Amniotic stem cell (primary cell): Measurements from ENCODE around the gene EFNA4.
"Not testable (repeated sequence)": the region's sequence is repeated elsewhere in the genome, so short reads cannot be mapped to it uniquely, and the experiment has no call there.

Experiments used
- DNase-seq: peaks from one replicate; lab custom pipeline; 2025; lab: John Stamatoyannopoulos, UW

EFNA4 gene

DNA sequence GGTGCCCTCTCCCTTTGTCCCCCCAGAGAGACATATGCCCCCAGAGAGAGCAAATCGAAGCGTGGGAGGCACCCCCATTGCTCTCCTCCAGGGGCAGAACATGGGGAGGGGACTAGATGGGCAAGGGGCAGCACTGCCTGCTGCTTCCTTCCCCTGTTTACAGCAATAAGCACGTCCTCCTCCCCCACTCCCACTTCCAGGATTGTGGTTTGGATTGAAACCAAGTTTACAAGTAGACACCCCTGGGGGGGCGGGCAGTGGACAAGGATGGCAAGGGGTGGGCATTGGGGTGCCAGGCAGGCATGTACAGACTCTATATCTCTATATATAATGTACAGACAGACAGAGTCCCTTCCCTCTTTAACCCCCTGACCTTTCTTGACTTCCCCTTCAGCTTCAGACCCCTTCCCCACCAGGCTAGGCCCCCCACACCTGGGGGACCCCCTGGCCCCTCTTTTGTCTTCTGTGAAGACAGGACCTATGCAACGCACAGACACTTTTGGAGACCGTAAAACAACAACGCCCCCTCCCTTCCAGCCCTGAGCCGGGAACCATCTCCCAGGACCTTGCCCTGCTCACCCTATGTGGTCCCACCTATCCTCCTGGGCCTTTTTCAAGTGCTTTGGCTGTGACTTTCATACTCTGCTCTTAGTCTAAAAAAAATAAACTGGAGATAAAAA, 23.5 kb downstream of the EFNA4 start:
- DNase-seq, result no peak

- peak; percentile 38 for DNase-seq
Measured at GRCh38 chr1:155091071-155092051, 27.8 kb downstream of the EFNA4 start.

GRCh38 chr1:155092131-155092530, 28.6 kb downstream of the EFNA4 start:
- no peak for DNase-seq

GRCh38 chr1:155092641-155093040, 29.1 kb downstream of the EFNA4 start:
- no peak for DNase-seq

GRCh38 chr1:155093911-155094621, 30.5 kb downstream of the EFNA4 start:
- DNase-seq, result peak; percentile 40

DNA sequence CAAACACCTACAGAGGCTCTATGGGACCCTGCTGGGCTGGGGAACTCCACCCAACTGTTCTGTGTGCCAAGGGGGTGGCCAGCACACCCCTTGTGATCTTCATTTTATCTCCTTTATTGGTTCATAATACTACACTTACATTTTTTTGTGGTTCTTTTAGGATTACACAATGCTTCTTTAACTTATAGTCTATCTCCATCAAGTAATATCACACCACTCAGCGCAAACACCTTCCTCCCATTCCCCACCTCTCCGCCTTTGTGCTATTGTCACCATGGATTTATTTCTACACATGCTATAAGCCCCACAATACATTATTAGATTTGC, 31.0 kb downstream of the EFNA4 start:
- no peak for DNase-seq

- no peak for DNase-seq
Measured at GRCh38 chr1:155099331-155099730, 35.8 kb downstream of the EFNA4 start.

DNA sequence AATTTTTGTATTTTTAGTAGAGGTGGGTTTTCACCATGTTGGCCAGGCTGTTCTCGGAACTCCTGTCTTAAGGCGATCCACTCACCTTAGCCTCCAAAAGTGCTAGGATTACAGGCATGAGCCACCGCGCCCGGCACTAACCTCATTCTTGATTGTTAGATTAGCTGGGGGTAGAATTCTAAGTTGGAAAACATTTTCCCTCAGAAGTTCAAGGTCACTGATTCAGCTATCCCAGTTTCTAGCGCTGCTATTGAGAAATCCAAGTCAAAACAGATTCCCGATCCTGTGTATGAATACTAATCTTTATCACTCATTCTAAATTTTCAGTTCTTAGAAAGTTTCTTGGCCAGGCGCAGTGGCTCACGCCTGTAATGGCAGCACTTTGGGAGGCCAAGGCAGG, 39.8 kb downstream of the EFNA4 start:
- DNase-seq, result no peak

DNA sequence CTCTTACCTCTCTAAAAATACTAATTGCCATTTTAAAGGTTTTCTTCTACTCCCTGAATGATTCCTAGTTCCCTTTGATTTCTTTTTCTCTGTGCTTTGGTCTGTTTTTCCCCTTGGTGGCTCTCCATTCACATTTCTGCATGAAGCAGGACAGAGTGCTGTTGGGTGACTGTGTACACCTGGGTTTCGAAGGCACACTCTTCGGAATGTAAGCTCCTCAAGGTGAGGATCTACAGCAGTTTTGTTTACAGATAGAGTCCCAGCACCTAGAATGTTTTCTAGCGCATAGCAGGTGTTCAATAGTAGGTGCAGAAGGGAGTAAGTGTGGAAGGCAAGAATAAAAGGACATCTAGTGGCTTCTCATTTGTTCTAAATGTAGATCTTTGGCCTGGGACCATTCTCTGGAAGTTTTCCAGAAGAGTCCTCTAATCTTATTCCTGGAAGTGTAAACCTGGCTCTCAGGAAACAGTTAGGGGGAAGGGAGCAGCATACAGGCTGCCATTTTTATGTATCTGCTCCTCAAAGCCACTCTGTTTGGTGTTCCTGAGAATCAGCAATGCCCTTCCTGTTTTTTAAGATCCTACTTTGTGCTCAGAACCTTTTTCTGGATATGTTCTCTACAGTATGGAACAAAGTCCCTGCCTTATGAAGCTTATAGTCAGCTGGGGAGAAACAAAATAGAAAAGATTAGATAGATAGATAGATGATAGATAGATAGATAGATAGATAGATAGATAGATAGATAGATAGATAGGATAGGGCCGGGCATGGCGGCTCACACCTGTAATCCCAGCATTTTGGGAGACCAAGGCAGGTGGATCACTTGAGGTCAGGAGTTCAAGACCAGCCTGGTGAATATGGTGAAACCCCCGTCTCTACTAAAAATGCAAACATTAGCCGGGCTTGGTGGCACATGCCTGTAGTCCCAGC, 41.3 kb downstream of the EFNA4 start:
- DNase-seq, result no peak

GRCh38 chr1:155105604-155106011, 42.1 kb downstream of the EFNA4 start:
- no peak for DNase-seq

DNA sequence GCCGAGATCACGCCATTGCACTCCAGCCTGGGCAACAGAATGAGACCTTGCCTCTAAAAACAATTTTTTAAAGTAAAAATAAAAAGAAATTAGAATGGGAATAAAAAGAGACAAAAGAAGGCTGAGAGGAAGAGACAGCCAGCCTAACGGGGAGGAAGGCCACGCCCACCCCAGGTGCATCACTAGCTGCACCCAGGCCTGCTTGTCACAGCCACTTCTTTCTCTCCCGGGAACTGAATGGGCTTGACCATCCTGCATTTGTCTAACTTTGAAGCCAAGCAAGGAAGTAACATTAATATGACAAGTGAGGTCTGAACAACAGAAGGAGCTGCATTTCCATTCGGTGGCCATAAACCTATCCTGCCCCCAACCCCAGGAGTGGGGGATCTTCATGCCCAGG, 43.3 kb downstream of the EFNA4 start:
- DNase-seq, result no peak

- no peak for DNase-seq
Measured at GRCh38 chr1:155107309-155108264, 44.0 kb downstream of the EFNA4 start.

DNA sequence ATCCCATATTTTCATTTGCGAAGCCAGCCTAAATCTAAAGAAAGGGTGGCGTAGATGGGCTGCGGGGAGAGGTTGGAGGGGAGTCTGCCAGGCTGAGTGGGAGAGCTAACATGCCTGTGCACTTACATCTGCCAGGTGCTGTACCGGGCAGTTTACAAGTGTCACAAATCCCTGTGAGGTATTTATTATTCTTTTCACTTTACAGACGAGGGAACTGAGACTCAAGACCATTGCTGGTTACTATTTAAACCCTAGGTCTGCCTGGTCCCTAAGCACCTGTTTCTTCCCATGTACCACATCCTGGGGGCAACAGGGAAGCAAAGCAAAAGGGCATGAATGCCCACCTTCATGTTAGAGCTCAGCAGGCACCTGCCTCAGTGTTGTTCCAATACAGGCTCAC, 44.8 kb downstream of the EFNA4 start:
- no peak for DNase-seq

- no peak for DNase-seq
Measured at GRCh38 chr1:155110381-155110780, 46.8 kb downstream of the EFNA4 start.

- no peak for DNase-seq
Measured at GRCh38 chr1:155110826-155111225, 47.3 kb downstream of the EFNA4 start.

DNA sequence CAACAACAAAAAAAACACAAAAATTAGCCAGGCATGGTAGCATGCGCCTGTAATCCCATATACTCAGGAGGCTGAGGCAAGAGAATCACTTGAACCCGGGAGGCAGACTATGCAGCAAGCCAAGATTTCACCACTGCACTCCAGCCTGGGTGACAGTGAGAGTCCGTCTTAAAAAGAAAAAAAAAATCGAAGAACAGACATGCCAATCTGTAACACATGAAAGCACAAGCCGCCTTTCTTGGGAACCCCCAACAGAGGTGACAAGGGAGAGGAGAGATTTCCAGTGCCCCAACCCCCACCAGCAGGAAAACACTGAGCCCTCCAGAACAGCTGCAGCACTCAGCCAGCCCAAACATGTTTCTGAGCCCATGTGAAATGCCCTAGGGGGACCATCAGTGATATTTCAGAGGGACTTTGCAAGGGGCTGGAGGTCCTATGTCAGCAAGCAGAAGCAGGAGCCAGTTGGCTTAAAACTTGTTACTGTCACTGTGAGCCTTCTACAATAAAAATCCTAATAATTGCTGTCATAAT, 50.0 kb downstream of the EFNA4 start:
- DNase-seq, result no peak

DNA sequence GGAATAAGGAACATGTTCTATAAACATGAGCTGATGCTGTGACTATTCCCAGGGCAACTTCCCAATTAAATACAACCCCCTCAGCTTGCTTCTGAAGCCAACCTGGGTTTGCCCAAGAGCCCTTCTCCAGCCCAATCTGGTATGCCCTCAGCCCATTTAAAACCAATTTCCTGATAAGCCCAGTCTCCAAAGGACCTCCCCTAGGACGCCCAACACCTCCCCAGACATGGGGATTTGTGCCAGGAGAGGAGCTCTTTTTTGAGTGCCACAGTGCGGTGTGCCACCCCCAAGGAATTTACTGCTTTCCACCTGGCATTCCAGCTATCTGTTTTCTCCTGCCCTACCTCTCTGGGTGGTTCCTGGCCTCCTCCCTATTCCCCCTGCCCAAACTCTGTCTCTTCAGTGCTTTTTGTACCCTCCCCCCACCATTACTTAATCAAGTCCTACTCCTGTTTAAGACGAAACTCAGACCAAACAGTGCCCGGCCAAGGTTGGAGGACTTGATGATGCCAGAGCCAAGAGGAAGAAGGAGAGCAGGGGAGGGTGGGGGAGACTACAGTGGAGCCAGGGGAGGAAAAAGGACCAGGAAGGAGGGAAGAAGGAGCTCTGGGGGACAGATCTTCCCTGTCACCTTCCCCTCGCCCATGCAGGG, 52.7 kb downstream of the EFNA4 start:
- no peak for DNase-seq

GRCh38 chr1:155117610-155118009, 54.1 kb downstream of the EFNA4 start:
- DNase-seq, result no peak

GRCh38 chr1:155118090-155118489, 54.5 kb downstream of the EFNA4 start:
- DNase-seq, result not testable (repeated sequence)
